Stomach (tissue), 9 donors: Measurements from ENCODE around the gene SYT4. TPM values are rescaled to one million over a fixed set of nuclear protein-coding genes. Genes with fewer than 3 reads are reported as not detected.
"Not testable (repeated sequence)": the region's sequence is repeated elsewhere in the genome, so short reads cannot be mapped to it uniquely, and the experiment has no call there.

Experiments
- DNase-seq, 2 donors: peaks; one replicate each; pipeline versions ENCODE4 v3.0.0 to v3.0.0-alpha.2; 2013 to 2019
- H3K27ac ChIP-seq, 5 donors: fragments of 200-600 bp in 4 of 5; sonication (generic) in 4 of 5; one replicate each; pipeline ENCODE4 v1.5.1; 2013 to 2019; ENCODE audit warnings: mild to moderate bottlenecking in 1 of 5, moderate library complexity in 1 of 5
- H3K27me3 ChIP-seq, 3 donors: fragments of 200-600 bp; sonication (generic); one replicate each; pipeline ENCODE4 v1.5.1; 2017 to 2019; ENCODE audit warnings: mixed run types in 1 of 3
- H3K36me3 ChIP-seq, 4 donors: fragments of 200-600 bp; sonication (generic); 1 replicate in 3 of 4; 2 replicates in 1 of 4; pipeline ENCODE4 v1.5.1; 2016 to 2019
- H3K4me1 ChIP-seq, 4 donors: fragments of 200-600 bp; sonication (generic); one replicate each; pipeline ENCODE4 v1.5.1; 2016 to 2019
- H3K4me3 ChIP-seq, 4 donors: fragments of 200-600 bp; sonication (generic) in 3 of 4; one replicate each; pipeline ENCODE4 v1.5.1; 2016 to 2019; ENCODE audit warnings: mild to moderate bottlenecking in 1 of 4
- H3K9me3 ChIP-seq, 4 donors: fragments of 200-600 bp; sonication (generic); one replicate each; pipeline ENCODE4 v1.5.1; 2016 to 2019
- EP300 ChIP-seq: sonication (generic); formaldehyde crosslinking; IDR thresholded peaks from one replicate; pipeline ENCODE4 v1.6.1; 2017; ENCODE audit warnings: antibody characterized with exemption
- POLR2A ChIP-seq, 4 donors: fragments of 450-650 bp; IDR thresholded peaks; one replicate each; pipeline ENCODE4 v1.6.1; 2016; ENCODE audit warnings: antibody characterized with exemption in 4 of 4, control low read depth in 2 of 4, mild to moderate bottlenecking in 1 of 4, moderate library complexity in 1 of 4
- POLR2AphosphoS5 ChIP-seq, 3 donors: sonication (generic); formaldehyde crosslinking; IDR thresholded peaks; one replicate each; pipeline ENCODE4 v1.6.1; 2016; ENCODE audit warnings: antibody characterized with exemption in 3 of 3
- WGBS, 5 donors: extraction: QIAGEN DNeasy Blood & Tissue Kit in 3 of 5; methylation state at CpG; one replicate each; pipeline versions ENCODE4 v1.1.5 to v1.1.7; 2013 to 2018; 5-methylcytosine and 5-hydroxymethylcytosine counted together
- intact Hi-C: fragments of 100-400 bp; cut with DNase I; formaldehyde crosslinking; loops from one replicate; pipeline ENCODE4 v1.15.1; 2023; ENCODE audit warnings: low total_unique reads
- polyA plus RNA-seq, 3 donors: library from polyadenylated mRNA; stranded (reverse); fragments of 200-250 nt; gene quantifications; one replicate each; pipeline ENCODE4 v1.2.3, GENCODE V29; 2013
- total RNA-seq, 5 donors: library from RNA; depleted of rRNA; stranded (reverse); fragments of >200 nt; gene quantifications; one replicate each; pipeline versions ENCODE4 v1.1.0 to v1.2.3, GENCODE V29; 2014 to 2016
- TF ChIP-seq, protein P1 (sequence below), 7 experiments: fragments of 450-650 bp in 4 of 7; fragments of 200-600 bp in 3 of 7; sonication (generic) in 3 of 7; IDR thresholded peaks; one replicate each; pipeline ENCODE4 v1.5.1; 2016 to 2019; ENCODE audit warnings: antibody characterized with exemption in 7 of 7, control low read depth in 2 of 7, mild to moderate bottlenecking in 1 of 7
- donor health status: healthy with polysubstance abuse.
- donor health status: Bipolar disorder and iron deficiency.
- donor health status: healthy.

SYT4 gene
- total and polyA plus RNA-seq, 8 donors = 0.19 to 11.6 (median 3.5) TPM; not detected in 1

DNA sequence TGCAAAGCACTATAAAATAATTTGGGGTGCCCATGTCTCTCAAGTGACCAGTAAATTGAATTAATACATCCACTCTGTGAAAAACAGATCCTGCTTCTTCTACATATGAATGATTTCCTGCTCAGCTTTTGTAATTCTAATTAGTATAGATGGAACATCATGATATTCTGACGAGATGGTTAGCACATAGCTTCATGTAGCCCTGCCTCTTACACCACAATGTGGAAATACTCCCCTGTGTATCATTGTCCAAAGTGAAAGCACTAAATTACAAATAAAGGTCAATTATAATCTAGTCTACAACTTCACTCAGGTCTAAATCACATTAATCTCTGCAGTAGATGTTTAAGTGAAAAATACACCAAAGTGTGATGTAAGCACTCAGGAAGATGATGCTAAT, 32.9 kb upstream of the SYT4 start:
- Histone ChIP-seq H3K9me3 (no peaks in the 10 kb centered on the region), H3K27me3 (no peaks in the 10 kb centered on the region), H3K27ac (no peak overlapping the region), H3K4me1 (no peaks in the 10 kb centered on the region), H3K36me3 (no peaks in the 10 kb centered on the region), H3K4me3 (no peak overlapping the region)
- intact Hi-C loops = no loop called here
- 56 to 63% (median 60%) methylated on average over 1 of the region's 1 CpG for WGBS, 5 donors
- no peak for DNase-seq
- TF ChIP-seq, protein P1, sequence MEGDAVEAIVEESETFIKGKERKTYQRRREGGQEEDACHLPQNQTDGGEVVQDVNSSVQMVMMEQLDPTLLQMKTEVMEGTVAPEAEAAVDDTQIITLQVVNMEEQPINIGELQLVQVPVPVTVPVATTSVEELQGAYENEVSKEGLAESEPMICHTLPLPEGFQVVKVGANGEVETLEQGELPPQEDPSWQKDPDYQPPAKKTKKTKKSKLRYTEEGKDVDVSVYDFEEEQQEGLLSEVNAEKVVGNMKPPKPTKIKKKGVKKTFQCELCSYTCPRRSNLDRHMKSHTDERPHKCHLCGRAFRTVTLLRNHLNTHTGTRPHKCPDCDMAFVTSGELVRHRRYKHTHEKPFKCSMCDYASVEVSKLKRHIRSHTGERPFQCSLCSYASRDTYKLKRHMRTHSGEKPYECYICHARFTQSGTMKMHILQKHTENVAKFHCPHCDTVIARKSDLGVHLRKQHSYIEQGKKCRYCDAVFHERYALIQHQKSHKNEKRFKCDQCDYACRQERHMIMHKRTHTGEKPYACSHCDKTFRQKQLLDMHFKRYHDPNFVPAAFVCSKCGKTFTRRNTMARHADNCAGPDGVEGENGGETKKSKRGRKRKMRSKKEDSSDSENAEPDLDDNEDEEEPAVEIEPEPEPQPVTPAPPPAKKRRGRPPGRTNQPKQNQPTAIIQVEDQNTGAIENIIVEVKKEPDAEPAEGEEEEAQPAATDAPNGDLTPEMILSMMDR (IDR thresholded peaks at IDR 0.05) = no peak
- TF ChIP-seq POLR2AphosphoS5 (IDR thresholded peaks at IDR 0.05) (no peak), EP300 (no peak), POLR2A (IDR thresholded peaks at IDR 0.05) (no peak)

DNA sequence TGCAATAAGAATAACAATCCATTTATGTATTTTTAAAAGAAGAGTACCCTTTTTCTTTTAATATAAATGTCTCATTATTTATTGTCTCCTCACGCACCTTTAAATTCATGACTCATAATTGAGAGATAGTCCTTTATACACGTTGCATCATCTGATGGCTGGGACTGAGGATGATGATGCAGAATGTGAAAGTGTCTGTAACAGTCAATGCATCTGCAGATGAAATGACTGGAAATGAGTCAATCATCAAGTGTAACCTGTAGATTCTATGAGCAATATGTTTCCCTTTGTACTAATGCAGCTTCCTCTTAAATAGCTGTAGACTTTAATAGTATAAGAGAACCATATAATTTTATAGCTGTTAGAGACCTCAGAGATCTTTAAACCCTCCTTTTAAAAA, 26.1 kb upstream of the SYT4 start:
- Histone ChIP-seq H3K27me3 (no peaks in the 10 kb centered on the region), H3K9me3 (no peaks in the 10 kb centered on the region), H3K4me1 (no peaks in the 10 kb centered on the region), H3K4me3 (no peak overlapping the region), H3K27ac (no peak overlapping the region), H3K36me3 (no peaks in the 10 kb centered on the region)
- intact Hi-C loops = no loop called here
- no peak for DNase-seq
- TF ChIP-seq EP300 = no peak
- TF ChIP-seq POLR2AphosphoS5 (IDR thresholded peaks at IDR 0.05) = no peak
- TF ChIP-seq POLR2A (IDR thresholded peaks at IDR 0.05) = no peak
- TF ChIP-seq, protein P1 (IDR thresholded peaks at IDR 0.05) = no peak
- 62 to 77% (median 70%) methylated on average over 2 of the region's 2 CpGs for WGBS, 5 donors

GRCh38 chr18:43286187-43286586, 8.9 kb upstream of the SYT4 start:
- H3K9me3 ChIP-seq, DNase-seq, H3K27ac ChIP-seq, H3K4me3 ChIP-seq, intact Hi-C loops, H3K36me3 ChIP-seq, H3K27me3 ChIP-seq, H3K4me1 ChIP-seq: not testable (repeated sequence)
- 72 to 79% (median 74%) methylated on average over 10 to 11 of the region's 11 CpGs for WGBS, 5 donors

DNA sequence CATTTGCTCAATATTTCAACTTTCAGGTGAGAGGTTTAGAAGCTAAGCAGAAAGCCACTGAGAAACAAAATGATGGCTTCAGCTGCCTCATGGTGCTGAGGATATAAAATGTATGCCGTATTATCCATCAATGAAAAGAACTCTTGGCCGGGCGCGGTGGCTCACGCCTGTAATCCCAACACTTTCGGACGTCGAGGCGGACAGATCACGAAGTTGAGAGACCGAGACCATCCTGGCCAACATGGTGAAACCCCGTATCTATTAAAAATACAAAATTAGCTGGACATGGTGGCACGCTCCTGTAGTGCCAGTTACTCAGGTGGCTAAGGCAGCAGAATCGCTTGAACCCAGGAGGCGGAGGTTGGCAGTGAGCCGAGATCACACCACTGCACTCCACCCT, 6.0 kb upstream of the SYT4 start:
- peaks cover 0 to 7% (median 3%) of the 10 kb centered on the region in 3 donors for H3K27me3 ChIP-seq
- H3K4me1 ChIP-seq = no peaks in the 10 kb centered on the region
- DNase-seq = no peak
- H3K4me3 ChIP-seq = no peak overlapping the region
- H3K9me3 ChIP-seq = no peaks in the 10 kb centered on the region
- 90 to 96% (median 95%) methylated on average over 16 of the region's 16 CpGs for WGBS, 5 donors
- H3K27ac ChIP-seq = no peak overlapping the region
- intact Hi-C loops = no loop called here
- H3K36me3 ChIP-seq = no peaks in the 10 kb centered on the region
- TF ChIP-seq POLR2A (IDR thresholded peaks at IDR 0.05) (no peak), POLR2AphosphoS5 (IDR thresholded peaks at IDR 0.05) (no peak), EP300 (no peak)
- TF ChIP-seq, protein P1 (IDR thresholded peaks at IDR 0.05) = no peak

- H3K4me3 ChIP-seq = no peak overlapping the region
- peaks cover 0 to 17% (median 4%) of the 10 kb centered on the region in 3 donors for H3K27me3 ChIP-seq
- H3K9me3 ChIP-seq = no peaks in the 10 kb centered on the region
- DNase-seq = peak in 1 of 2 donors; percentile 89
- no peaks in the 10 kb centered on the region for H3K36me3 ChIP-seq
- WGBS, 5 donors = 2 to 8% (median 2%) methylated on average over 6 of the region's 6 CpGs
- H3K27ac ChIP-seq = no peak overlapping the region
- no peak for TF ChIP-seq EP300
- no peak for TF ChIP-seq POLR2A (IDR thresholded peaks at IDR 0.05)
- TF ChIP-seq POLR2AphosphoS5 (IDR thresholded peaks at IDR 0.05) = no peak
- TF ChIP-seq, protein P1 (IDR thresholded peaks at IDR 0.05) = no peak
- H3K4me1 ChIP-seq = peaks cover 0 to 7% (median 0%) of the 10 kb centered on the region in 4 donors
- intact Hi-C loops = no loop called here
Observed at GRCh38 chr18:43279015-43279744, 1.9 kb upstream of the SYT4 start.
